Stimulated activated CD8-positive, alpha-beta memory T cell treated with anti-CD3 and anti-CD28 coated beads, Interleukin-4, amount 100 ng/mL, for 24 hours (primary cell): Measurements from ENCODE around the gene PDE6B.
"Not testable (repeated sequence)": the region's sequence is repeated elsewhere in the genome, so short reads cannot be mapped to it uniquely, and the experiment has no call there.

Source experiments
- DNase-seq: peaks from one replicate; pipeline ENCODE4 v3.0.0-alpha.2; 2020; ENCODE audit warnings: low read depth

PDE6B gene

GRCh38 chr4:683247-683897 is 58.0 kb downstream of the PDE6B start:
- no peak for DNase-seq

- DNase-seq, result no peak
These were observed 58.7 kb downstream of the PDE6B start for GRCh38 chr4:683982-684622.

DNA sequence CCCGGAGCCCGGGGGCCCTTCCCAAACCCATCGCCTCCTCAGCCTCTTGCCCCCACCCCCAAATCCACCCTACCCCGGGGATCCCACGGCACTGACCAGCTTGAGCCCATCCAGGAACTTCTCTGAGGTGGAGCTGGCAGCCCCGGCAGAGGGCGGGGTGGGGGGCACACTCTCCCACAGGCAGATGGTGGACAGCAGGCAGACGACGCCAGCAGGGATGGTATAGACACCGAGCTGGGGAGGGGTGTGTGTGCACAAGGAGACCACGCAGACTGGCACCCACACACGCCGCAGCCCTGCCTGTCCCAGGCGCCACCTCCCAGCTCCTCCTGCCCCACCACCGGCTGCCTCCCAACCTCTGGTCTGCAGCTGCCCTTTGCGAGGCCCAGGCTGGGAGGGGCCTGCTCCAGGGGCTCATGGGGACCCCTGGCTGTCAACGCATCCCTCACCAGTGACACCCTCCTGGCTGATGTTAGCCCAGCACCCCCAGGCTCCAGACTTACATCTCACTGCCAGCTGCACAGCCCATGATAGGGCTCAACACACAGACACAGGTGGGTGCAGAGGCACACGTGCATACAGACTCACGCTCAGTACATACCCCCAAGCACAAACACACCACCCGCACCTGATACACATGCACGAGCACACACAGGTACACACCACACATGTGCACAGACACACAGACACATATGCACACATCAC is 59.4 kb downstream of the PDE6B start:
- DNase-seq, result no peak

DNA sequence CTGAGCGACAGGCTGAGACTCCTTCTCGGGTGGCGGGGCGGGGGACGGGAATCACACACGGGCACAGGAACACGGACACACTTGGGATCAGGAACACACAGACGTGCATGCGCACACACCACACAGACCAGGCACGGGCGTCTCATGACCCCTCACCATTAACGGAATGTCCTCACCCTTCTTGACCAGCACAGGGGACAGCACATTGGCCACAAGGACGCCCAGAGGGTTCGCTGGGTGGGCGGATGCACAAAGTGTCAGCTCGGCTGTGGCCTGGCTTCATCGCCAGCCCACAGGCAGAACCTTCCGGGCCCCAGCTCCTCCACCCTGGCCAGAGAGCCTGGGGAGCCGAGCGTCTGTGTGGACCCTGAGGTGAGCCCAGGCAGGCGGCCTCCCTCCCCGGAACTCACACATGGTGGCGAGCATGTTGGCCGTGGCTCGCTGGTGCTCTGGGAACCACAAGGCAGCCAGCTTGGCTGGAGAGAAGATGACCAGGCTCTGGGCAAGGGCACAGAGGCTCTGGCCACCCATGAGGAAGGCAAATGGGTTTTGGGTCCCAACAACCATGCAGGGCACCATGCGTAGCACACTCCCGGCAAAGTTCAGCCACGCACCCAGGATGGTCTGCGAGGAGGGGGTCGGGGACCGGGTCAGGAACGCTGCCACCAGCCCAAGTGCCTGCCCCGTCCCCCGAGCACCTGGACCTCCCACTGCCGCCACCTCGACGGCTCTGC is 60.5 kb downstream of the PDE6B start:
- DNase-seq, result no peak

DNA sequence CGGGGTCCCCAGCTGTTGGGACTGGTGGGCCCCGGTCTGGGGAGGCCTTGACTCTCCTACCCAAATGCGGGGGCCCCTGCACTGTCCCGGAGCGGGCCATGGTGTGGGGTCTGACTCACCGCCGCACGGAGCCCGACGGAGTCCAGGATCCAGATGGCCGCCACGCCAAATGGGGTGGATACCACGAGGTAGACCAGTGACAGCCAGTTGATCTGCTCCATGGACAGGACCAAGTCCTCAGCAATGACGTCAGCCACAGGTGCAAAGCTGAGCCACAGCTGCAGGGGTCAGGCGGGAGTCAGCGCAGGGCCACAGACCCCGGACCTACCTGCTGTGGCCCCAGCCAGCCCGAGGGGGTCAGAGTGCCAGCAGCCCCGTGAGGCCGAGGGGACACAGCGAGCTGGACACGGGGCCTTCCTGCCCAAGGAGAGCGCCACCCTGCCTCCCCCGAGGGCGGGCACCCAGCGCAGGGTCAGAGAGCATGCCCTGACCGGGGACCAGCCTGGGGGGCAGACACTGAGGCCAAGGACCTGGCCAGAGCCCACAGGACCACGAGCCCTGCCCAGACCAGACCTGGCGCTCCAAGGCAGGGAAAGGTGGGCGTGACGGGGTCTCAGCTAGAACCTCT is 61.2 kb downstream of the PDE6B start:
- DNase-seq, result no peak

- DNase-seq, result no peak
These were observed 61.9 kb downstream of the PDE6B start for GRCh38 chr4:687048-687970.

- DNase-seq, result no peak
These were observed 62.8 kb downstream of the PDE6B start for GRCh38 chr4:687971-688853.

DNA sequence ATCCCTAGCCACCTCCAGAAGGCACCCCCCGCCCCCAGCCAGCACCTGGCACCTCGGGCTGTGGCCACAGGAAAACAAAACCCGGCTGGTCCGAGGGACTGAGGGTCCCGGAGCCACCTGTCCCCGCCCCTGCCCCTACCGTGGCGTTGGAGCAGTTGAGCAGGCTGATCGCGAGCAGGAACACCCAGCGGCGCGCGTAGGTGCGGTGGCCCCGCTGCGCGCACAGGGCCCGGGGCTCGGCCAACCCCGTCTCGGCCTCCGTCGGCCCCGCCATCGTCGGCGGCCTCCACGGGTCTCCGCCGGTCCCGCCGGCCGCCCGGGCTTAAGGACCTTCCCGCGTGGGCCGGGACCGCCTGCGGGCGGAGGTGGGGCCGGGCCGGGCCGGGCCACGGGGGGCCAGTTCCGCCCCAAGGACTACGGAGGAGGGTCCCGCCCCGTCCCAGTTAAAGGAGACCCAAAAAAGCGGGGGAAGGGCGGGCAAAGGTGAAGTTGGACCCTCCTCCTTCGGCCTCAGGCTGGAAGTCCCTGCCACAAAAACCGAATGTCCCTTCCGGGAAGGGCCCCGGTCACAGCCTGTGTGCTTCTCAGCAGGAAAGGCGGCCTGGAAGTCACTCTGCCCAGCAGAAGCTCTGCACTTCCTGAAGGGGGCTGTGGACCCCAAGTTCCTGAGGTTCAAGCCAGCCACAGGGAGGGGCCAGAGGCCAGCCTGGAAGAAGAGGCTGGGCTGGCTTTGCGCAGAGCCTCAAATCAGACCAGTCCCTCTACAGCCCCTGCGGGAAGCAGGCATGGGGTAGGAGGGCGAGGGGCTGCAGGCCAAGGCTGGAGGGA is 63.7 kb downstream of the PDE6B start, which contains the start of gene SLC49A3:
Gene SLC49A3 (minus strand): TSS at position 298 of the 828 bp plus-strand sequence. CDS start 24 bp downstream, at position 274.
- no peak for DNase-seq

GRCh38 chr4:689723-690122 is 64.3 kb downstream of the PDE6B start:
- no peak for DNase-seq

GRCh38 chr4:692771-693554 is 67.6 kb downstream of the PDE6B start:
- DNase-seq, result no peak

DNA sequence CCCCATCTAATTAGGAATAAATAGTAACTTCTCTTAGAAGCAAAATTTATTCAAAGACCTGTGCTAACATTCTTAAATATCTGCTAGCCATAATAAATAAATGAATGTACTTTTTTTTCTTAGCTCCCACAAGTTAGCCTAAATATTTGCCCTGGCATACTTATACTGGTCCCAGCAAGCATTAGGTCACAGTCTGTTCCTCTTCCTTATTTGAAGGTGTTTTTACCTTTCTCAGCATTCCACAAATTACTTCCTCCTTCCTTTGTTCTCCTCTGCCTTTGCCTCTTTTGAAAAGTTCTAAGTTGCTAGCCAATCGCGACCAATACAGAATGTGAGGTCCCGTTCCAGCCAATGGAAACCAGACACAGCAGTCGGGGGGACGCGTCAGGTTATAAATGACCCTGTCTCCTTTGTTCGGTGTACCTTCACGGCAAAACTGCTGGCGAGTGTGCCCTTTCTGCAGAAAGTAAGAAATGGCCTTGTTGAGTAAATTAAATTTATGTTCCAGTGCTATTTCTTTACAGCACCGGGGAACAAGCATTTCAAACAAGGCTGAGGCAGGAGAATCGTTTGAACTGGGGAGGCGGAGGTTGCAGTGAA is 69.1 kb downstream of the PDE6B start:
- not testable (repeated sequence) for DNase-seq

DNA sequence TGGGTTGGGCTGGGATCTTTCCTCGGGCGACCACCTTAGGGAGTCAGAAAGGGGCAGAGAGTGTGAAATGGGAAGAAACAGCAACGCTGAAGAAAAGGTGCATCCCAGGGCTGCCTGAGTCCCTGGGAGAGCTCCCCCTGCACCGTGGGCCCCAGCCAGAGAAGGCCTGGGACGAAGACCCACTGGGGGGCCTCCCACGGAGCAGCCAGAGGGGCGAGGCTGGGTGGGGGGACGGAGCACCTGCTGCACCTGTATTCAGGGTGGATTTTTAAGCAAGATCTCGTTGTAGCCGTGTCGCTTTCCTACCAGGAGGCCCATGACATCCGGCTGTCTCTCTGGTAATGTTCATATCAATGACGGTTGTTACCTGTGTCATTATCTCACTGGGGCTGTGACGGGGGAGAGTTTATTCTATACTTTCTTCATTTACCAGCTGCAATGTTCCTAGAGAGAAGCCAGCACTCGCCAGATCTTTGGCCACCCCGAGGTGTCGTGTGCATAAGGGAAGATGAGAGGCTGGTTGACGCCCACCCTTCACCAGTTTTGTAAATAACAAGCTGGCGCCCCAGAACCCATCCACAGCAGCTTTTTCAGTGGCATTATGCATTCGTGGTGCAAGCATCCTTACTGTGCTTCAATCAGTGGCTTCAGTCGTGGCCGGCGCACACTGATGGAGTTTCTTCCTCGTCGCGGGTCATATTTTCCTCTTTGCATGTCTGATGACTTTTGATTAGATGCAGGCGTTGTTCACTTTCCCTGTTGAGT is 74.6 kb downstream of the PDE6B start:
- no peak for DNase-seq

DNA sequence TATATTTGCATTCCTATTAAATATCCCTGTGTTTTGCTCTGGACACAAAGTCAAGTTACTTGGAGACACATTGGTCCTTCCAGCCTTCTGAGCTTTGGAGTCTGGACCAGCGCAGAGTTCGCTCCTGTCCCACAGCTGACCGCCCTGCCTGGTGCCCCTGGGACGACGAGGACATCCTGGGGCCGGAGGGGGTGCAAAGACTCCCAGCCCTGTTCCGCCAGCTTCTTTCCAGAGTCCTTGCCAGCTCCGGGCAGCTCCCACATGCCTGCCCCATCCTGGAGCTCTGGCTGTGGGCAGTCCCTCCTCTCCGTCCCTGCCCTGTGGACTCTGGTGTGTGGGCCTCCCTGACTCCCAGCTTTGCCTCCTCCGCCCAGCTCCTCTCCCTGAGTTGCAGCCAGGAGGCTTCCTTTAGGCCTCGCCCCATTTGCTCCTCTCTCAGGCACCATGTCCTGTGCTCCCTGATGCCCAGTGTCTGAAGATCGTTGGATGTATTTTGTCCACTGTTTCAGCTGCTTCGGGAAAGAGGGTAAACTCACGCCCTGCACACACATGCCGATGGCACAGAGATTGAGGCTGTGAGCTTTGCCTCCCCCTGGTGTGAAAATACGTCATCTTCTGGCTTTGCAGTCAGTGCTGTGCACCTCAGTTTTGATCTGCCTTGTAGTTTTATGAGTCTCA is 75.4 kb downstream of the PDE6B start:
- DNase-seq, result no peak

- DNase-seq, result no peak
These were observed 77.3 kb downstream of the PDE6B start for GRCh38 chr4:702618-703048.

- no peak for DNase-seq
These were observed 78.2 kb downstream of the PDE6B start for GRCh38 chr4:703336-704197.
